ENCODE data around the gene HACE1.
"Not testable (repeated sequence)": the region's sequence is repeated elsewhere in the genome, so short reads cannot be mapped to it uniquely, and the experiment has no call there.

HACE1 gene

DNA sequence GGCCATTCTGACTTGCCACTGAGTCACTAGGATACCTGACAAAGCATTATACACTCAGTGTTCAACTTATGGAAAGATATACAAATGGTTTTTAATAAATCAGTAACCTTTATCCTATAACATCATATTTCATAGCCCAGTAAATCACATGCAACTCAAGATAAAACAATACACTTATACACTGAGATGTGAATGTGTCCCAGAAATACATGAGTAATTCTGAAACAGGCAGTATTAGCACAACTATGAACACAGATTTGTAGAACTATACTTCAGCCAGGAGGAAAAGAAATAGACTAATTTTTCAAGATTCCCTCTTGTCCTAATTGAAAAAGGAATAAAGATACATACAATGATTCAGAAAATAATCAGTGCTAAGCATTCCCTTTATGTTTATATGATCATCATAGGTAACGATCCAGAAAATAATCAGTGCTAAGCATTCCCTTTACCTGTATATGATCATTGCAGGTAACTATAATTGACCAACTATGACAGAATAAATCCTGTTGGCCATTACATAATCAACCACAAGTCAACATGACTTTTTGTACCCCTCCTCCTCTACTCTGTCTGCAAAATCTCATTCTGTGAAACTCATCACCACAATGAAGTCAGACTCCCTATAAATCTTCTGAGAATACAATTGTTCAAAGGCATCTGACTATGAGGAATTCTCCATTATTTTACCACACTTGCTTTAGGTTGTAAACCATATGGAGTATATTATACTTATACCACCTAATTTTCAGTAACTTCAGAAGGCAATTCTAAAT, 30.3 kb downstream of the HACE1 start:
- no peak for DNase-seq

DNA sequence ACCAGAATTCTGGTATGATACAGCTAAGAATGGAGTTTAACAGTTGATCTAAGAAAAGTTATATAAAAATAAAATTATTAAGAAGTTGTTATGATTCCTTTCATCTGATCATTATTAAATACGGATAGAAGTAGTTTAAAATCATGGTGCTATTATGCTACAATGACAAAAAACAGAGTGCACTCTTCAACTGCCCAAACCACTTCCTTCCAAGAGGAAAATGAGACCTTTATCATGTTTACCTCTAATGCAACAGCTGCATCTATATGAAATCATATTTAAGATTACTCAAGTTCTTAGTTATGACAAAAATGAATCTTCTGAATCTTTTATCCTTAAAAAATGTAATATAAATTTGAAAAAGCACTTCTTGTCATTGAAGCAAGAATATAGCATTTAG, 31.2 kb downstream of the HACE1 start:
- DNase-seq: no peak

DNA sequence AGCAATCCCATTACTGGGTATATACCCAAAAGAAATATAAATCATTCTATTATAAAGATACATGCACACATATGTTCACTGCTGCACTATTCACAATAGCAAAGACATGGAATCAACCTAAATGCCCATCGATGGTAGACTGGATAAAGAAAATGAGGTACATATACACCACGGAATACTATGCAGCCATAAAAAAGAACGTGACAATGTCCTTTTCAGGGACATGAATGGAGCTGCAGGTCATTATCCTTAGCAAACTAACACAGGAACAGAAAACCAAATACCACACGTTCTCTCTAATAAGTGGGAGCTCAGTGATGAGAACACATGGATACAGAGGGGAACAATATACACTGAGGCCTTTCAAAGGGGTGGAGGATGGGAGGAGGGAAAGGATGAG, 38.9 kb downstream of the HACE1 start:
- DNase-seq: not testable (repeated sequence)

DNA sequence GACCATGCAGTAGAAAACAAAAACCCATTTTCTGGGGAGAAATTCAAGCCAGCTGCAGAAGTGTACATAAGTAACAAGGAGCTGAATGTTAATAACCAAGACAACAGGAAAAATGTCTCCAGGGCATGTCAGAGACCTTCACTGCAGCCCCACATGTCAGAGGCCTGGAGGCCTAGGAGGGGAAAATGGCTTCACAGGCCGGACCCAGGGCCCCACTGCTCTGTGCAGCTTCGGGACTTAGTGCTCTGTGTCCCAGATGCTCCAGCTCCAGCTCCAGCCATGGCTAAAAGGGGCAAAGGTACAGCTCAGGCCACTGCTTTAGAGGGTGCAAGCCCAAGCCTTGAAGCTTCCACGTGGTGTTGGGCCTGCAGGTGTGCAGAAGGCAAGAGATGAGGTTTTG, 43.6 kb downstream of the HACE1 start:
- DNase-seq: no peak

DNA sequence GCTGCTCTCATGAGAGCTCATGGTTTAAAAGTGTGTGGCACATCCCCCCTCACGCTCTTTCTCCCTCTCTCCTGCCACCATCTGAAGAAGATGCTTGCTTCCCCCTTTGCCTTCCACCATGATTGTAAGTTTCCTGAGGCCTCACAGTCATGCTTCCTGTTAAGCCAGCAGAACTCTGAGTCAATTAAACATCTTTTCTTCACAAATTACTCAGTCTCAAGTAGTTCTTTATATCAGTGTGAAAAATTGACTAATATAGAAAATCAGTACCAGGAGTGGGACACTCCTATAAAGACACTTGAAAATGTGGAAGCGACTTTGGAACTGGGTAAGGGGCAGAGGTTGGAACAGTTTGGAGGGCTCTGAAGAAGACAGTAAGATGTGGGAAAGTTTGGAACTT, 45.0 kb downstream of the HACE1 start:
- no peak for DNase-seq

DNA sequence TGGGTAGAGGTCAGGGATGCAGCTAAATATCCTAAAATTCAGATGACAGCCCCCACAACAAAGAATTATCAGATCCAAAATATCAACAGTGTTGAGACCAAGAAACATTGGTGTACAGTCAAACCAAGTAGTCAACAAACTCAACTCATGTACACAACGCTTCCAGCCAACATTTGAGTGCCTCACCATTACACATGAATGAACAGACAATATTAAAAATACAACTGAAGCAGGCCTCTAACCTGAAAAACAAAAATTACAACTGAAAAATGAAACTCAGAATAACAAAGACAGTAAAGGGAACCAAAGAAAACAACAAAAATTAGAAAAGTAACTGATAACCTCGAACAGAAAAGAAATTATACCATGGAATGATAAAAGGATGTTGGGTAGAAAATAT, 46.2 kb downstream of the HACE1 start:
- DNase-seq: no peak

- DNase-seq: no peak
Observed at GRCh38 chr6:104809116-104809515, 50.6 kb downstream of the HACE1 start.

DNA sequence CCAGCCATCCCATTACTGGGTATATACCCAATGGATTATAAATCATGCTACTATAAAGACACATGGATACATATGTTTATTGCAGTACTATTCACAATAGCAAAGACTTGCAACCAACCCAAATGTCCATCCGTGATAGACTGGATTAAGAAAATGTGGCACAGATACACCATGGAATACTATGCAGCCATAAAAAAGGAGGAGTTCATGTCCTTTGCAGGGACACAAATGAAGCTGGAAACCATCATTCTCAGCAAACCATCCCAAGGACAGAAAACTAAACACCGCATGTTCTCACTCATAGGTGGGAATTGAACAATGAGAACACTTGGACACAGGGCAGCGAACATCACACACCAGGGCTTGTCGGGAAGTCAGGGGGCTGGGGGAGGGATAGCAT, 54.4 kb downstream of the HACE1 start:
- not testable (repeated sequence) for DNase-seq

DNA sequence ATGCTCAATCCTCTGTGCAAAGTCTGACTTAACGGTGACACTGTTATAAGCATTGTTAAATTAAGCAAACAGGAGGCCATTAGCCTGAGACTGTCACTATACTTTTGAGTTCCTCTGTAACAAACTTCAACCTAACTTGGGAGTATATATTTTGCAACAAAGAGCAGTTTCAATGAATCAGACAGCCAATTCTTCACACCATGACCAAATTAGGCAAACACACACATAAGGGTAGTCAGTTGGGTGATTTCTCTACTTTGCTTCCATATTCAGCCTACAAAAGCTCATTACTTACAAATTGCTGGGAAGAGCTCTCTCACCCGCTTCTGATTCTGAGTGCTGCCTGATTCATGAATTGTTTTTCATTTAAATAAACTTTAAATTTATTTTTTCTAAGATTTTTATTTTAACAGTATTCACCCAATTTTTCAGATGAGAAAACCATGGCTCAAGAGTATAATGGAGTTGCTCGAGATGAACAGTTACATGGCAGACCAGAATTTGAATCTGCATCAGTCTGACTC, 60.5 kb downstream of the HACE1 start:
- DNase-seq: no peak

DNA sequence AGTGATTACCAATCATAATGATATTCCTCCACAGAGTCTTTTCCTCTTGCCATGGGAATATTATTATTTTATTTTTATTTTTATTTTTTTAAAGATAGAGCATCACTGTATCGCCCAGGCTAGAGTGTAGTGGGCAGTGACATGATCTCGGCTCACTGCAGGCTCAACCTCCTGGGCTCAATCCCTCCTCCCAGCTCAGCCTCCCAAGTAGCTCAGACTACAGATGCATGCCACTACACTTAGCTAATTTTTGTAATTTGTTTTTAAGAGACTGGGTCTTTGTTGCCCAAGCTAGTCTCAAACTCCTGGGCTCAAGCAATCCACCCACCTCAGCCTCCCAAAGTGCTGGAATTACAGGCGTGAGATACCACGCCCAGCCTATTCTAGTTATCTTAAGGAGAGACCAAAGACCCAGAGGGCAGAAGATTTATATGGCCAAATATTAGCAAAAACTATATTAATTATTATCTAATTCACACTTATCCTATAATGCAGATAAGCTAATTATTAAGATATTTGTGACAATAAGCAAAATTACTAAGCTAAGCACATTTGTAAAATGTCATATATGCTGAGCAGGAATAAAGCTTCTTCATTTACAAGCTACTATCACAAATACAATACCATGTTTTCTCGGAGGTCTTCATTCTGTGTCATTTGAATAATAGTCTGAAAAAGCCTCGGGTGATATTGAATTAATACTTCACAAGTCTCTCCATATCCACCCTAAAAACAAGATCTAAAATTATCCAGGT, 63.5 kb downstream of the HACE1 start:
- DNase-seq: no peak

DNA sequence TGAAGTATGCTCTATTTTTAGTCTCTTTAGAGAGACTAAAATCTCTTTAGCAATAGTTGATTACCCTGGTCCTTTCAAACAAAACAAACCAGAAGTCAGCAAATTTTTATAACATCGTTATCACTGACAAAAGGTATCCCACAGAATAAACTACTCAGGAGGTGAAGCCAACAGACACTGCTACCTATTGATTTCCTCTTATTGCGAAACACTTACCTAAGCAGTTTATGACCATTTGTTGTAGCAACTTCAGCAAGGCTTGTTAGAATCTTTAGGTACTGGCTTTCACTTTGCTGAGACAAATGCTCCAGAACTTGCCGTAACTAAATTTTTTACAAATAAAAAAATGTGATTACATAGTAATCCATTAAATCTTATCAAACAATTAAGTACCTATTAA, 64.4 kb downstream of the HACE1 start:
- no peak for DNase-seq

DNA sequence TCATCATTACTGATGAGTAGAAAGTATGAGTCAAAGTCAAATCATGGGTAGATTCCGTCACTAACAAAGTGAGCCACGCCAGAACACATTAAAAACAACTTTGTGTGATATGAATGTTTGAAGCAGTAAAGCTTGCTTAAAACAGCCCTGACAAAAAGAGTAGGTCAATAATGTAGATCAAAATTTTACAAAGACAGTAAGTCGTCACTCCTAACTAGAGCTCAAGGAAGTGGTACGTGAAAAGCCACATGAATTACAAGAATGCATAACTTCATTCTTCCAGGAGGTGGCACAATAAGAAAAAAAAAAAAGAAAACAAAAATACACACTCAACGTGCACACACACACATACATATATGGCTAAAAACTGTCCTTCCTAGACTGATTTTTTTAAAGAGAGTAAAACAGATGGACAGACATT, 69.9 kb downstream of the HACE1 start:
- DNase-seq: peak; percentile 22

- no peak for DNase-seq
Observed at GRCh38 chr6:104788400-104788799, 71.3 kb downstream of the HACE1 start.

- no peak for DNase-seq
Observed at GRCh38 chr6:104787305-104787704, 72.4 kb downstream of the HACE1 start.

DNA sequence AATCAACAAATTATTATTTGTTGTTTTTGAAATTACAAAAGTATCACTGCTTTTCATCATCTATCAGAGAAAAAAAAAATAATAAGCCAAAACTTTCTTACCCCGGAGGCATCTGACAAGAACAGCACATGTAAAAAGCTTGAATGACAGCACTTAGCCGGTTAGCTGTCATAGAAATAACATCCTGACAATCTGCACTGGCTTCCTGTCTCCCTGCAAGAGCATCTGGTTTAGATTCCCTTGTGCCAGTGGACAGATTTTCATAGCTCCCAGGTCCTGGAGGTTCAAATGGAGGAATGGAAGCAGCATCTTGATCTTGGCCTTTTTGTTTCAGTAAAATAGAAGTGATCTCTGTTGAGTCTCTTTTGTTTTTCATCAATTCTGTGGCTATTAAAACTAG, 74.8 kb downstream of the HACE1 start:
- peak; percentile 54 for DNase-seq

GRCh38 chr6:104771258-104771832, 88.4 kb downstream of the HACE1 start:
- peak; percentile 54 for DNase-seq

- DNase-seq: no peak
Observed at GRCh38 chr6:104768906-104769305, 90.8 kb downstream of the HACE1 start.

GRCh38 chr6:104766595-104766994, 93.1 kb downstream of the HACE1 start:
- DNase-seq: no peak

GRCh38 chr6:104754788-104755409, 104.8 kb downstream of the HACE1 start:
- DNase-seq: no peak

DNA sequence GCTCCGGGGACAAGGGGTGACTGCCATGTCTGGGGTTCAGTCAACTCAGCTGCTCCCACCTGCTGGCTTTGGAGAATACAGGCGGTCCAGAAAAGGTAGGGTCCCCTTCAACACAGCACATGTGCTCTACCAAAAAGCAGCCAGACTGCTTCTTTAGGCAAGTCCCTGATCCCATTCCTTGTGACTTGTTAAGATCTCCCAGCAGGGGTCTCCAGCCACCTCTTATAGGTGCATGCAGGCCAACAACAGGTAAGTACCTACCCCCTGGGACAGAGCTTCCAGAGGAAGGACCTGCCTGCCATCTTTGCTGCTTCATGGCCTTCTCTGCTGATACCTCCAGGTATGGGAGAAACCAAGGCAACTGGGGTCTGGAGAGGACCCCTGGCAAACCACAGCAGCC, 106.5 kb downstream of the HACE1 start:
- no peak for DNase-seq

DNA sequence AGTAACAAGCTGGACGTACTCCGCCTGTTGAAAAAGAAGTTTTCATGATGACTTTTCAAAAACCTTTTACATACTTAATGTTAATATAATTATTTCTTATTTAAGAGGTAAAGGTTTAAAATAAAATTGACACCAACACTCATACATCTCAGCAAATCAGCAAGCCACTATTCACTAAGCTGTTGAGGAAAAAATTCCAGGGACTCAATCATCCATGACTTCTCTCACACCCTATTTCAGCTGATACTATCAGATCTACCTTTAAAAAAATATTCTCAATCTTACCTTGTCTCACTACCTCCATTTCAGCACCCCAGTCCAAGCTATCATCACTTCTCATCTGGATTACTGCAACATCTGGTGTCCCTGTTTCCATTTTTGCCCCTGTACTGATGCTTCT, 109.3 kb downstream of the HACE1 start:
- no peak for DNase-seq

GRCh38 chr6:104739124-104739523, 120.6 kb downstream of the HACE1 start:
- DNase-seq: not testable (repeated sequence)

DNA sequence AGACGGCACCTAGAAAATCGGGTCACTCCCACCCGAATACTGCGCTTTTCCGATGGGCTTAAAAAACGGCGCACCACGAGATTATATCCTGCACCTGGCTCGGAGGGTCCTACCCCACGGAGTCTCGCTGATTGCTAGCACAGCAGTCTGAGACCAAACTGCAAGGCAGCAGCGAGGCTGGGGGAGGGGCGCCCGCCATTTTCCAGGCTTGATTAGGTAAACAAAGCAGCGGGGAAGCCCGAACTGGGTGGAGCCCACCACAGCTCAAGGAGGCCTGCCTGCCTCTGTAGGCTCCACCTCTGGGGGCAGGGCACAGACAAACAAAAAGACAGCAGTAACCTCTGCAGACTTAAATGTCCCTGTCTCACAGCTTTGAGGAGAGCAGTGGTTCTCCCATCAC, 122.2 kb downstream of the HACE1 start:
- not testable (repeated sequence) for DNase-seq

Measured in eye (tissue), 1 donor.